SK-N-SH treated with all-trans-retinoic acid at 6 μM for 48 hours (cell line): Measurements from ENCODE around the gene DDX24.

Experiments
- ARNTL ChIP-seq: fragments of 450-650 bp; formaldehyde crosslinking; IDR thresholded peaks from 2 replicates; pipeline ENCODE4 v1.5.0; 2020; ENCODE audit warnings: low read depth, mild to moderate bottlenecking, moderate library complexity, borderline replicate concordance
- CSDC2 ChIP-seq: fragments of 250-450 bp; sonication (Bioruptor Pico); IDR thresholded peaks from 2 replicates; pipeline ENCODE4 v1.5.0; 2020; ENCODE audit warnings: mild to moderate bottlenecking, moderate library complexity
- GLIS3 ChIP-seq: fragments of 250-450 bp; sonication (Bioruptor Pico); IDR thresholded peaks from 2 replicates; pipeline ENCODE4 v1.5.0; 2020; ENCODE audit warnings: mild to moderate bottlenecking, moderate library complexity
- ISL1 ChIP-seq: fragments of 250-450 bp; sonication (Bioruptor Pico); IDR thresholded peaks from 2 replicates; pipeline ENCODE4 v2.1.2; 2022; ENCODE audit warnings: mild to moderate bottlenecking, moderate library complexity
- RARB ChIP-seq: fragments of 250-450 bp; sonication (Bioruptor Pico); IDR thresholded peaks from 2 replicates; pipeline ENCODE4 v1.8.0; 2021; ENCODE audit warnings: mild to moderate bottlenecking, moderate library complexity
- SNAI2 ChIP-seq: fragments of 250-450 bp; sonication (Bioruptor Pico); IDR thresholded peaks from 2 replicates; pipeline ENCODE4 v1.5.0; 2020; ENCODE audit warnings: mild to moderate bottlenecking, moderate library complexity
- ZC3H10 ChIP-seq: fragments of 250-450 bp; sonication (Bioruptor Pico); IDR thresholded peaks from 2 replicates; pipeline ENCODE4 v1.5.1; 2021; ENCODE audit warnings: mild to moderate bottlenecking, moderate library complexity
- ZFP3 ChIP-seq: fragments of 250-450 bp; sonication (Bioruptor Pico); IDR thresholded peaks from 2 replicates; pipeline ENCODE4 v1.5.0; 2020; ENCODE audit warnings: mild to moderate bottlenecking, moderate library complexity
- ZFP30 ChIP-seq: fragments of 450-650 bp; formaldehyde crosslinking; IDR thresholded peaks from 2 replicates; pipeline ENCODE4 v1.5.0; 2022; ENCODE audit warnings: mild to moderate bottlenecking, moderate library complexity
- ZNF565 ChIP-seq: fragments of 450-650 bp; formaldehyde crosslinking; conservative IDR thresholded peaks from 2 replicates; pipeline ENCODE4 v1.5.0; 2020; ENCODE audit warnings: low read depth, mild to moderate bottlenecking, moderate library complexity
- TF ChIP-seq, protein P1 (sequence below): fragments of 250-450 bp; sonication (Bioruptor Pico); IDR thresholded peaks from 2 replicates; pipeline ENCODE4 v1.8.0; 2021; ENCODE audit warnings: low read depth, mild to moderate bottlenecking, moderate library complexity, borderline replicate concordance
- TF ChIP-seq, protein P2 (sequence below): fragments of 250-450 bp; sonication (Bioruptor Pico); IDR thresholded peaks from 2 replicates; pipeline ENCODE4 v1.8.0; 2020; ENCODE audit warnings: mild to moderate bottlenecking, moderate library complexity, borderline replicate concordance
- TF ChIP-seq, protein P3 (sequence below): fragments of 250-450 bp; sonication (Bioruptor Pico); IDR thresholded peaks from 2 replicates; pipeline ENCODE4 v1.5.1; 2020; ENCODE audit warnings: low read depth, mild to moderate bottlenecking, moderate library complexity
- TF ChIP-seq, protein P4 (sequence below): fragments of 250-450 bp; sonication (Bioruptor Pico); IDR thresholded peaks from 2 replicates; pipeline ENCODE4 v1.5.1; 2021; ENCODE audit warnings: mild to moderate bottlenecking, moderate library complexity

- TF ChIP-seq RARB (CRISPR knock-in tag) (no peak), ARNTL (CRISPR knock-in tag) (no peak), ZC3H10 (CRISPR knock-in tag) (no peak), ZFP30 (CRISPR knock-in tag) (no peak), ISL1 (CRISPR knock-in tag) (no peak), CSDC2 (CRISPR knock-in tag) (no peak), ZFP3 (CRISPR knock-in tag) (no peak), ZNF565 (CRISPR knock-in tag) (no peak), SNAI2 (CRISPR knock-in tag) (no peak), GLIS3 (CRISPR knock-in tag) (no peak)
- TF ChIP-seq, protein P1, sequence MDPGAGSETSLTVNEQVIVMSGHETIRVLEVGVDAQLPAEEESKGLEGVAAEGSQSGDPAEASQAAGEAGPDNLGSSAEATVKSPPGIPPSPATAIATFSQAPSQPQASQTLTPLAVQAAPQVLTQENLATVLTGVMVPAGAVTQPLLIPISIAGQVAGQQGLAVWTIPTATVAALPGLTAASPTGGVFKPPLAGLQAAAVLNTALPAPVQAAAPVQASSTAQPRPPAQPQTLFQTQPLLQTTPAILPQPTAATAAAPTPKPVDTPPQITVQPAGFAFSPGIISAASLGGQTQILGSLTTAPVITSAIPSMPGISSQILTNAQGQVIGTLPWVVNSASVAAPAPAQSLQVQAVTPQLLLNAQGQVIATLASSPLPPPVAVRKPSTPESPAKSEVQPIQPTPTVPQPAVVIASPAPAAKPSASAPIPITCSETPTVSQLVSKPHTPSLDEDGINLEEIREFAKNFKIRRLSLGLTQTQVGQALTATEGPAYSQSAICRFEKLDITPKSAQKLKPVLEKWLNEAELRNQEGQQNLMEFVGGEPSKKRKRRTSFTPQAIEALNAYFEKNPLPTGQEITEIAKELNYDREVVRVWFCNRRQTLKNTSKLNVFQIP (CRISPR knock-in tag), result no peak
- TF ChIP-seq, protein P2, sequence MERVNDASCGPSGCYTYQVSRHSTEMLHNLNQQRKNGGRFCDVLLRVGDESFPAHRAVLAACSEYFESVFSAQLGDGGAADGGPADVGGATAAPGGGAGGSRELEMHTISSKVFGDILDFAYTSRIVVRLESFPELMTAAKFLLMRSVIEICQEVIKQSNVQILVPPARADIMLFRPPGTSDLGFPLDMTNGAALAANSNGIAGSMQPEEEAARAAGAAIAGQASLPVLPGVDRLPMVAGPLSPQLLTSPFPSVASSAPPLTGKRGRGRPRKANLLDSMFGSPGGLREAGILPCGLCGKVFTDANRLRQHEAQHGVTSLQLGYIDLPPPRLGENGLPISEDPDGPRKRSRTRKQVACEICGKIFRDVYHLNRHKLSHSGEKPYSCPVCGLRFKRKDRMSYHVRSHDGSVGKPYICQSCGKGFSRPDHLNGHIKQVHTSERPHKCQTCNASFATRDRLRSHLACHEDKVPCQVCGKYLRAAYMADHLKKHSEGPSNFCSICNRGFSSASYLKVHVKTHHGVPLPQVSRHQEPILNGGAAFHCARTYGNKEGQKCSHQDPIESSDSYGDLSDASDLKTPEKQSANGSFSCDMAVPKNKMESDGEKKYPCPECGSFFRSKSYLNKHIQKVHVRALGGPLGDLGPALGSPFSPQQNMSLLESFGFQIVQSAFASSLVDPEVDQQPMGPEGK (CRISPR knock-in tag), result no peak
- TF ChIP-seq, protein P3, sequence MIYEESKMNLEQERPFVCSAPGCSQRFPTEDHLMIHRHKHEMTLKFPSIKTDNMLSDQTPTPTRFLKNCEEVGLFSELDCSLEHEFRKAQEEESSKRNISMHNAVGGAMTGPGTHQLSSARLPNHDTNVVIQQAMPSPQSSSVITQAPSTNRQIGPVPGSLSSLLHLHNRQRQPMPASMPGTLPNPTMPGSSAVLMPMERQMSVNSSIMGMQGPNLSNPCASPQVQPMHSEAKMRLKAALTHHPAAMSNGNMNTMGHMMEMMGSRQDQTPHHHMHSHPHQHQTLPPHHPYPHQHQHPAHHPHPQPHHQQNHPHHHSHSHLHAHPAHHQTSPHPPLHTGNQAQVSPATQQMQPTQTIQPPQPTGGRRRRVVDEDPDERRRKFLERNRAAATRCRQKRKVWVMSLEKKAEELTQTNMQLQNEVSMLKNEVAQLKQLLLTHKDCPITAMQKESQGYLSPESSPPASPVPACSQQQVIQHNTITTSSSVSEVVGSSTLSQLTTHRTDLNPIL (CRISPR knock-in tag), result no peak
- TF ChIP-seq, protein P4, sequence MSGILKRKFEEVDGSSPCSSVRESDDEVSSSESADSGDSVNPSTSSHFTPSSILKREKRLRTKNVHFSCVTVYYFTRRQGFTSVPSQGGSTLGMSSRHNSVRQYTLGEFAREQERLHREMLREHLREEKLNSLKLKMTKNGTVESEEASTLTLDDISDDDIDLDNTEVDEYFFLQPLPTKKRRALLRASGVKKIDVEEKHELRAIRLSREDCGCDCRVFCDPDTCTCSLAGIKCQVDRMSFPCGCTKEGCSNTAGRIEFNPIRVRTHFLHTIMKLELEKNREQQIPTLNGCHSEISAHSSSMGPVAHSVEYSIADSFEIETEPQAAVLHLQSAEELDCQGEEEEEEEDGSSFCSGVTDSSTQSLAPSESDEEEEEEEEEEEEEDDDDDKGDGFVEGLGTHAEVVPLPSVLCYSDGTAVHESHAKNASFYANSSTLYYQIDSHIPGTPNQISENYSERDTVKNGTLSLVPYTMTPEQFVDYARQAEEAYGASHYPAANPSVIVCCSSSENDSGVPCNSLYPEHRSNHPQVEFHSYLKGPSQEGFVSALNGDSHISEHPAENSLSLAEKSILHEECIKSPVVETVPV (CRISPR knock-in tag), result no peak
These were observed 30.6 kb downstream of the DDX24 start for GRCh38 chr14:94050231-94050880.
